Neuron (in vitro differentiated cells): ENCODE measurements around the gene SOBP.

Source experiments
- H2AFZ ChIP-seq: one replicate; pipeline ENCODE4 v1.6.1; 2013; ENCODE audit warnings: low read depth, mild to moderate bottlenecking, inconsistent platforms, low read length, moderate library complexity
- H3K27me3 ChIP-seq: one replicate; pipeline ENCODE4 v1.6.1; 2013; ENCODE audit warnings: low read length; ENCODE audit not compliant: insufficient read depth
- H3K36me3 ChIP-seq: one replicate; pipeline ENCODE4 v1.6.1; 2013; ENCODE audit warnings: low read length; ENCODE audit not compliant: insufficient read depth
- H3K4me1 ChIP-seq: one replicate; pipeline ENCODE4 v1.6.1; 2013; ENCODE audit warnings: low read length; ENCODE audit not compliant: insufficient read depth
- H3K4me3 ChIP-seq: 2 replicates; pipeline ENCODE4 v1.5.1; 2013; ENCODE audit warnings: mild to moderate bottlenecking, low read length, moderate library complexity
- H3K9me3 ChIP-seq: one replicate; pipeline ENCODE4 v1.6.1; 2013; ENCODE audit warnings: low read length

Gene SOBP

GRCh38 chr6:107576852-107577251 is 86.9 kb downstream of the SOBP start:
- peaks cover 38% of the 10 kb centered on the region for H3K4me1 ChIP-seq
- H3K4me3 ChIP-seq, result no peak overlapping the region

GRCh38 chr6:107578642-107579341 is 88.9 kb downstream of the SOBP start:
- Histone ChIP-seq H3K27me3 (no peaks in the 10 kb centered on the region), H3K36me3 (peaks cover 13% of the 10 kb centered on the region), H3K9me3 (peaks cover 3% of the 10 kb centered on the region), H2AFZ (no peak overlapping the region), H3K4me1 (peaks cover 43% of the 10 kb centered on the region), H3K4me3 (no peak overlapping the region)

More at GRCh38 chr6:107576852-107577251, 86.9 kb downstream of the SOBP start:
- Histone ChIP-seq H3K36me3 (peaks cover 12% of the 10 kb centered on the region), H3K9me3 (peaks cover 3% of the 10 kb centered on the region), H2AFZ (no peak overlapping the region), H3K27me3 (no peaks in the 10 kb centered on the region)

GRCh38 chr6:107579456-107580056 is 89.6 kb downstream of the SOBP start:
- H3K4me1 ChIP-seq, result peaks cover 43% of the 10 kb centered on the region
- peaks cover 1% of the 10 kb centered on the region for H3K9me3 ChIP-seq
- H2AFZ ChIP-seq, result no peak overlapping the region
- H3K36me3 ChIP-seq, result peaks cover 7% of the 10 kb centered on the region
- no peaks in the 10 kb centered on the region for H3K27me3 ChIP-seq
- H3K4me3 ChIP-seq, result no peak overlapping the region

- Histone ChIP-seq H3K4me3 (no peak overlapping the region), H3K4me1 (peaks cover 62% of the 10 kb centered on the region), H3K27me3 (no peaks in the 10 kb centered on the region), H3K9me3 (no peaks in the 10 kb centered on the region), H2AFZ (no peak overlapping the region), H3K36me3 (peaks cover 3% of the 10 kb centered on the region)
Measured at GRCh38 chr6:107582086-107582485, 92.2 kb downstream of the SOBP start.

- H3K9me3 ChIP-seq, result no peaks in the 10 kb centered on the region
- H3K36me3 ChIP-seq, result peaks cover 3% of the 10 kb centered on the region
- H3K4me1 ChIP-seq, result peaks cover 66% of the 10 kb centered on the region
- H3K27me3 ChIP-seq, result no peaks in the 10 kb centered on the region
- H2AFZ ChIP-seq, result no peak overlapping the region
- no peak overlapping the region for H3K4me3 ChIP-seq
Measured at GRCh38 chr6:107584726-107585125, 94.8 kb downstream of the SOBP start.

- no peak overlapping the region for H3K4me3 ChIP-seq
- H3K36me3 ChIP-seq, result peaks cover 3% of the 10 kb centered on the region
- peaks cover 66% of the 10 kb centered on the region for H3K4me1 ChIP-seq
- no peaks in the 10 kb centered on the region for H3K27me3 ChIP-seq
- H3K9me3 ChIP-seq, result no peaks in the 10 kb centered on the region
- no peak overlapping the region for H2AFZ ChIP-seq
Measured at GRCh38 chr6:107585815-107586435, 96.0 kb downstream of the SOBP start.

GRCh38 chr6:107587451-107587850 is 97.5 kb downstream of the SOBP start:
- no peaks in the 10 kb centered on the region for H3K27me3 ChIP-seq
- H3K4me3 ChIP-seq, result no peak overlapping the region
- no peak overlapping the region for H2AFZ ChIP-seq
- H3K36me3 ChIP-seq, result no peaks in the 10 kb centered on the region
- H3K9me3 ChIP-seq, result no peaks in the 10 kb centered on the region
- H3K4me1 ChIP-seq, result peaks cover 59% of the 10 kb centered on the region

GRCh38 chr6:107589199-107589598 is 99.3 kb downstream of the SOBP start:
- Histone ChIP-seq H3K36me3 (no peaks in the 10 kb centered on the region), H3K27me3 (no peaks in the 10 kb centered on the region), H3K4me3 (no peak overlapping the region), H3K9me3 (no peaks in the 10 kb centered on the region), H3K4me1 (peaks cover 57% of the 10 kb centered on the region), H2AFZ (no peak overlapping the region)

- Histone ChIP-seq H3K4me3 (no peak overlapping the region), H3K36me3 (no peaks in the 10 kb centered on the region), H3K9me3 (no peaks in the 10 kb centered on the region), H2AFZ (no peak overlapping the region), H3K4me1 (peaks cover 57% of the 10 kb centered on the region), H3K27me3 (no peaks in the 10 kb centered on the region)
Measured at GRCh38 chr6:107589934-107590333, 100.0 kb downstream of the SOBP start.

GRCh38 chr6:107590378-107590777 is 100.5 kb downstream of the SOBP start:
- Histone ChIP-seq H3K9me3 (no peaks in the 10 kb centered on the region), H3K4me1 (peaks cover 53% of the 10 kb centered on the region), H2AFZ (no peak overlapping the region), H3K36me3 (no peaks in the 10 kb centered on the region), H3K27me3 (no peaks in the 10 kb centered on the region), H3K4me3 (no peak overlapping the region)

- Histone ChIP-seq H3K36me3 (no peaks in the 10 kb centered on the region), H3K4me3 (no peak overlapping the region), H3K4me1 (peaks cover 43% of the 10 kb centered on the region), H2AFZ (no peak overlapping the region), H3K27me3 (no peaks in the 10 kb centered on the region), H3K9me3 (no peaks in the 10 kb centered on the region)
Measured at GRCh38 chr6:107591346-107591745, 101.4 kb downstream of the SOBP start.

- H3K27me3 ChIP-seq, result no peaks in the 10 kb centered on the region
- H2AFZ ChIP-seq, result no peak overlapping the region
- no peaks in the 10 kb centered on the region for H3K36me3 ChIP-seq
- peaks cover 35% of the 10 kb centered on the region for H3K4me1 ChIP-seq
- H3K9me3 ChIP-seq, result no peaks in the 10 kb centered on the region
- no peak overlapping the region for H3K4me3 ChIP-seq
Measured at GRCh38 chr6:107592806-107593205, 102.9 kb downstream of the SOBP start.

- no peaks in the 10 kb centered on the region for H3K27me3 ChIP-seq
- H3K4me1 ChIP-seq, result peaks cover 21% of the 10 kb centered on the region
- no peaks in the 10 kb centered on the region for H3K9me3 ChIP-seq
- H2AFZ ChIP-seq, result no peak overlapping the region
- no peaks in the 10 kb centered on the region for H3K36me3 ChIP-seq
- no peak overlapping the region for H3K4me3 ChIP-seq
Measured at GRCh38 chr6:107594736-107595135, 104.8 kb downstream of the SOBP start.
